GM12874 (cell line): Measurements from ENCODE around the gene ERC2.

Source experiments
- CTCF ChIP-seq: IDR thresholded peaks from 2 replicates; pipeline ENCODE4 v1.5.1; 2011; ENCODE audit warnings: low read depth, mild to moderate bottlenecking, control low read depth, low read length, moderate library complexity; ENCODE audit not compliant: insufficient read depth

Gene ERC2

GRCh38 chr3:56022619-56023018, 445.6 kb downstream of the ERC2 start:
- no peak for TF ChIP-seq CTCF

- no peak for TF ChIP-seq CTCF
These were observed 448.6 kb downstream of the ERC2 start for GRCh38 chr3:56019490-56020146.

GRCh38 chr3:56012721-56013120, 455.5 kb downstream of the ERC2 start:
- no peak for TF ChIP-seq CTCF

- TF ChIP-seq CTCF, result no peak
These were observed 463.0 kb downstream of the ERC2 start for GRCh38 chr3:56005196-56005805.

GRCh38 chr3:56003129-56003528, 465.1 kb downstream of the ERC2 start:
- no peak for TF ChIP-seq CTCF

- TF ChIP-seq CTCF, result no peak
These were observed 466.3 kb downstream of the ERC2 start for GRCh38 chr3:56001991-56002390.

- no peak for TF ChIP-seq CTCF
These were observed 466.7 kb downstream of the ERC2 start for GRCh38 chr3:56001537-56001936.
